ENCODE measurements around the gene TLR6. TPM values are rescaled to one million over a fixed set of nuclear protein-coding genes. Genes with fewer than 3 reads are reported as not detected.
"Not testable (repeated sequence)": the region's sequence is repeated elsewhere in the genome, so short reads cannot be mapped to it uniquely, and the experiment has no call there.

TLR6 gene
- total and polyA plus RNA-seq, 4 donors, result 1.4 to 6.1 (median 2.3) TPM

- Histone ChIP-seq H3K27me3 (ENCODE audit: control insufficient read depth, insufficient read depth, low read length) (no peaks in the 10 kb centered on the region), H3K4me3 (ENCODE audit: low read depth, low read length) (no peak overlapping the region), H3K4me1 (ENCODE audit: control insufficient read depth, insufficient read depth, low read length) (no peaks in the 10 kb centered on the region), H3K9me3 (ENCODE audit: control insufficient read depth, insufficient read depth, low read length) (no peaks in the 10 kb centered on the region), H3K36me3 (ENCODE audit: control insufficient read depth, insufficient read depth, low read length) (no peaks in the 10 kb centered on the region), H3K27ac (ENCODE audit: low read depth, low read length) (no peak overlapping the region)
- DNase-seq (ENCODE audit: low read depth in 4 of 6, low spot score in 6 of 6), result no peak
- no CpG with 5 or more reads among the region's 3 CpGs for WGBS (ENCODE audit: insufficient coverage)
These were observed 42.2 kb downstream of the TLR6 start for GRCh38 chr4:38814386-38814785.

- Histone ChIP-seq H3K36me3 (ENCODE audit: control insufficient read depth, insufficient read depth, low read length) (no peaks in the 10 kb centered on the region), H3K4me3 (ENCODE audit: low read depth, low read length) (no peak overlapping the region), H3K4me1 (ENCODE audit: control insufficient read depth, insufficient read depth, low read length) (no peaks in the 10 kb centered on the region), H3K9me3 (ENCODE audit: control insufficient read depth, insufficient read depth, low read length) (no peaks in the 10 kb centered on the region), H3K27me3 (ENCODE audit: control insufficient read depth, insufficient read depth, low read length) (no peaks in the 10 kb centered on the region), H3K27ac (ENCODE audit: low read depth, low read length) (no peak overlapping the region)
- 50% methylated on average over 3 of the region's 6 CpGs for WGBS (ENCODE audit: insufficient coverage)
- no peak for DNase-seq (ENCODE audit: low read depth in 4 of 6, low spot score in 6 of 6)
These were observed 45.3 kb downstream of the TLR6 start for GRCh38 chr4:38811297-38811696.

- not testable (repeated sequence) for H3K9me3 ChIP-seq (ENCODE audit: control insufficient read depth, insufficient read depth, low read length); H3K27me3 ChIP-seq (ENCODE audit: control insufficient read depth, insufficient read depth, low read length); DNase-seq (ENCODE audit: low read depth in 4 of 6, low spot score in 6 of 6); H3K4me1 ChIP-seq (ENCODE audit: control insufficient read depth, insufficient read depth, low read length); H3K27ac ChIP-seq (ENCODE audit: low read depth, low read length); H3K36me3 ChIP-seq (ENCODE audit: control insufficient read depth, insufficient read depth, low read length); H3K4me3 ChIP-seq (ENCODE audit: low read depth, low read length)
- 95% methylated on average over 7 of the region's 29 CpGs for WGBS (ENCODE audit: insufficient coverage)
These were observed 49.2 kb downstream of the TLR6 start for GRCh38 chr4:38807462-38807861.

GRCh38 chr4:38806251-38806650, 50.4 kb downstream of the TLR6 start:
- H3K9me3 ChIP-seq (ENCODE audit: control insufficient read depth, insufficient read depth, low read length); H3K36me3 ChIP-seq (ENCODE audit: control insufficient read depth, insufficient read depth, low read length); H3K27me3 ChIP-seq (ENCODE audit: control insufficient read depth, insufficient read depth, low read length); H3K27ac ChIP-seq (ENCODE audit: low read depth, low read length); H3K4me3 ChIP-seq (ENCODE audit: low read depth, low read length); H3K4me1 ChIP-seq (ENCODE audit: control insufficient read depth, insufficient read depth, low read length); DNase-seq (ENCODE audit: low read depth in 4 of 6, low spot score in 6 of 6): not testable (repeated sequence)
- 80% methylated on average over 5 of the region's 9 CpGs for WGBS (ENCODE audit: insufficient coverage)

GRCh38 chr4:38805530-38806145, 51.0 kb downstream of the TLR6 start:
- DNase-seq (ENCODE audit: low read depth in 4 of 6, low spot score in 6 of 6), result no peak
- Histone ChIP-seq H3K27me3 (ENCODE audit: control insufficient read depth, insufficient read depth, low read length) (no peaks in the 10 kb centered on the region), H3K36me3 (ENCODE audit: control insufficient read depth, insufficient read depth, low read length) (no peaks in the 10 kb centered on the region), H3K4me3 (ENCODE audit: low read depth, low read length) (no peak overlapping the region), H3K9me3 (ENCODE audit: control insufficient read depth, insufficient read depth, low read length) (peaks cover 6% of the 10 kb centered on the region), H3K4me1 (ENCODE audit: control insufficient read depth, insufficient read depth, low read length) (no peaks in the 10 kb centered on the region), H3K27ac (ENCODE audit: low read depth, low read length) (no peak overlapping the region)
- WGBS (ENCODE audit: insufficient coverage), result 75% methylated on average over 1 of the region's 5 CpGs

- peak within 1 kb of the TSS; percentile 59 for H3K27ac ChIP-seq (ENCODE audit: low read depth, low read length)
- peaks cover 6% of the 10 kb centered on the region for H3K9me3 ChIP-seq (ENCODE audit: control insufficient read depth, insufficient read depth, low read length)
- no peaks in the 10 kb centered on the region for H3K4me1 ChIP-seq (ENCODE audit: control insufficient read depth, insufficient read depth, low read length)
- H3K4me3 ChIP-seq (ENCODE audit: low read depth, low read length), result peak within 1 kb of the TSS; percentile 14
- no peaks in the 10 kb centered on the region for H3K36me3 ChIP-seq (ENCODE audit: control insufficient read depth, insufficient read depth, low read length)
- H3K27me3 ChIP-seq (ENCODE audit: control insufficient read depth, insufficient read depth, low read length), result no peaks in the 10 kb centered on the region
- DNase-seq (ENCODE audit: low read depth in 4 of 6, low spot score in 6 of 6), result peak in 4 of 6 donors; percentile 13 to 74 (median 45)
- WGBS (ENCODE audit: insufficient coverage), result 60% methylated on average over 1 of the region's 7 CpGs
These were observed 51.8 kb downstream of the TLR6 start, which contains the start of gene TLR1 for GRCh38 chr4:38804654-38805295. Gene TLR1 (minus strand): TSS chr4:38804791. CDS start chr4:38798831, 5,960 bp downstream.

GRCh38 chr4:38803833-38804653, 52.6 kb downstream of the TLR6 start:
- DNase-seq (ENCODE audit: low read depth in 4 of 6, low spot score in 6 of 6), result peak in 1 of 6 donors; percentile 8
- no peaks in the 10 kb centered on the region for H3K27me3 ChIP-seq (ENCODE audit: control insufficient read depth, insufficient read depth, low read length)
- 33% methylated on average over 1 of the region's 6 CpGs for WGBS (ENCODE audit: insufficient coverage)
- peak overlapping the region; percentile 59 for H3K27ac ChIP-seq (ENCODE audit: low read depth, low read length)
- H3K4me1 ChIP-seq (ENCODE audit: control insufficient read depth, insufficient read depth, low read length), result no peaks in the 10 kb centered on the region
- peaks cover 6% of the 10 kb centered on the region for H3K9me3 ChIP-seq (ENCODE audit: control insufficient read depth, insufficient read depth, low read length)
- H3K4me3 ChIP-seq (ENCODE audit: low read depth, low read length), result peak overlapping the region; percentile 14
- no peaks in the 10 kb centered on the region for H3K36me3 ChIP-seq (ENCODE audit: control insufficient read depth, insufficient read depth, low read length)

- WGBS (ENCODE audit: insufficient coverage), result 95% methylated on average over 8 of the region's 15 CpGs
- Histone ChIP-seq H3K4me1 (ENCODE audit: control insufficient read depth, insufficient read depth, low read length) (no peaks in the 10 kb centered on the region), H3K4me3 (ENCODE audit: low read depth, low read length) (no peak overlapping the region), H3K36me3 (ENCODE audit: control insufficient read depth, insufficient read depth, low read length) (no peaks in the 10 kb centered on the region), H3K27me3 (ENCODE audit: control insufficient read depth, insufficient read depth, low read length) (no peaks in the 10 kb centered on the region), H3K27ac (ENCODE audit: low read depth, low read length) (no peak overlapping the region), H3K9me3 (ENCODE audit: control insufficient read depth, insufficient read depth, low read length) (peaks cover 6% of the 10 kb centered on the region)
- DNase-seq (ENCODE audit: low read depth in 4 of 6, low spot score in 6 of 6), result no peak
These were observed 53.9 kb downstream of the TLR6 start for GRCh38 chr4:38802561-38803355.

GRCh38 chr4:38800961-38801450, 55.6 kb downstream of the TLR6 start:
- Histone ChIP-seq H3K4me3 (ENCODE audit: low read depth, low read length) (no peak overlapping the region), H3K27me3 (ENCODE audit: control insufficient read depth, insufficient read depth, low read length) (no peaks in the 10 kb centered on the region), H3K36me3 (ENCODE audit: control insufficient read depth, insufficient read depth, low read length) (no peaks in the 10 kb centered on the region), H3K27ac (ENCODE audit: low read depth, low read length) (no peak overlapping the region), H3K4me1 (ENCODE audit: control insufficient read depth, insufficient read depth, low read length) (no peaks in the 10 kb centered on the region), H3K9me3 (ENCODE audit: control insufficient read depth, insufficient read depth, low read length) (peaks cover 6% of the 10 kb centered on the region)
- no peak for DNase-seq (ENCODE audit: low read depth in 4 of 6, low spot score in 6 of 6)
- WGBS (ENCODE audit: insufficient coverage), result no CpG with 5 or more reads among the region's 3 CpGs

Measured in spinal cord (tissue), 10 donors.